Stimulated activated CD4-positive, alpha-beta T cell treated with anti-CD3 and anti-CD28 coated beads, Interleukin-4, amount 100 ng/mL, for 48 hours (primary cell): Measurements from ENCODE around the gene WDR70.
"Not testable (repeated sequence)": the region's sequence is repeated elsewhere in the genome, so short reads cannot be mapped to it uniquely, and the experiment has no call there.

Experiments
- DNase-seq, 2 donors: peaks; one replicate each; pipeline ENCODE4 v3.0.0-alpha.2; 2020; ENCODE audit warnings: low read depth in 2 of 2

The WDR70 gene

GRCh38 chr5:37637165-37637845 lies 258.2 kb downstream of the WDR70 start:
- no peak for DNase-seq

- no peak for DNase-seq
These were observed 259.8 kb downstream of the WDR70 start for GRCh38 chr5:37638897-37639296.

GRCh38 chr5:37640088-37640487 lies 261.0 kb downstream of the WDR70 start:
- DNase-seq: no peak

GRCh38 chr5:37641933-37642332 lies 262.8 kb downstream of the WDR70 start:
- no peak for DNase-seq

- no peak for DNase-seq
These were observed 266.6 kb downstream of the WDR70 start for GRCh38 chr5:37645707-37646106.

- not testable (repeated sequence) for DNase-seq
These were observed 275.4 kb downstream of the WDR70 start for GRCh38 chr5:37654566-37654965.

GRCh38 chr5:37657046-37657445 lies 277.9 kb downstream of the WDR70 start:
- DNase-seq: no peak

GRCh38 chr5:37658440-37658839 lies 279.3 kb downstream of the WDR70 start:
- no peak for DNase-seq

- DNase-seq: no peak
These were observed 281.2 kb downstream of the WDR70 start for GRCh38 chr5:37660319-37660718.

- DNase-seq: no peak
These were observed 282.3 kb downstream of the WDR70 start for GRCh38 chr5:37661227-37661920.

GRCh38 chr5:37661951-37662350 lies 282.8 kb downstream of the WDR70 start:
- no peak for DNase-seq

- DNase-seq: no peak
These were observed 283.2 kb downstream of the WDR70 start for GRCh38 chr5:37662362-37662761.

GRCh38 chr5:37662789-37663485 lies 283.8 kb downstream of the WDR70 start:
- no peak for DNase-seq

- no peak for DNase-seq
These were observed 284.4 kb downstream of the WDR70 start for GRCh38 chr5:37663538-37663937.

GRCh38 chr5:37664551-37664950 lies 285.4 kb downstream of the WDR70 start:
- DNase-seq: no peak

- DNase-seq: no peak
These were observed 286.2 kb downstream of the WDR70 start for GRCh38 chr5:37665272-37665671.

- DNase-seq: no peak
These were observed 286.8 kb downstream of the WDR70 start for GRCh38 chr5:37665889-37666288.

GRCh38 chr5:37667430-37667829 lies 288.3 kb downstream of the WDR70 start:
- DNase-seq: no peak

GRCh38 chr5:37667846-37668245 lies 288.7 kb downstream of the WDR70 start:
- DNase-seq: no peak

GRCh38 chr5:37668524-37669047 lies 289.5 kb downstream of the WDR70 start:
- no peak for DNase-seq

- DNase-seq: not testable (repeated sequence)
These were observed 293.0 kb downstream of the WDR70 start for GRCh38 chr5:37672118-37672588.

GRCh38 chr5:37674361-37674760 lies 295.2 kb downstream of the WDR70 start:
- DNase-seq: not testable (repeated sequence)
